HG03025 (cell line): ENCODE measurements around the gene MGAT5.
"Not testable (repeated sequence)": the region's sequence is repeated elsewhere in the genome, so short reads cannot be mapped to it uniquely, and the experiment has no call there.

Experiments
- ATAC-seq: cut with Tn5 transposase; IDR thresholded peaks from one replicate; pipeline ENCODE4 v1.9.1; 2021; ENCODE audit warnings: mild to moderate bottlenecking, moderate library complexity; ENCODE audit not compliant: unreplicated experiment, low FRiP score

Gene MGAT5

DNA sequence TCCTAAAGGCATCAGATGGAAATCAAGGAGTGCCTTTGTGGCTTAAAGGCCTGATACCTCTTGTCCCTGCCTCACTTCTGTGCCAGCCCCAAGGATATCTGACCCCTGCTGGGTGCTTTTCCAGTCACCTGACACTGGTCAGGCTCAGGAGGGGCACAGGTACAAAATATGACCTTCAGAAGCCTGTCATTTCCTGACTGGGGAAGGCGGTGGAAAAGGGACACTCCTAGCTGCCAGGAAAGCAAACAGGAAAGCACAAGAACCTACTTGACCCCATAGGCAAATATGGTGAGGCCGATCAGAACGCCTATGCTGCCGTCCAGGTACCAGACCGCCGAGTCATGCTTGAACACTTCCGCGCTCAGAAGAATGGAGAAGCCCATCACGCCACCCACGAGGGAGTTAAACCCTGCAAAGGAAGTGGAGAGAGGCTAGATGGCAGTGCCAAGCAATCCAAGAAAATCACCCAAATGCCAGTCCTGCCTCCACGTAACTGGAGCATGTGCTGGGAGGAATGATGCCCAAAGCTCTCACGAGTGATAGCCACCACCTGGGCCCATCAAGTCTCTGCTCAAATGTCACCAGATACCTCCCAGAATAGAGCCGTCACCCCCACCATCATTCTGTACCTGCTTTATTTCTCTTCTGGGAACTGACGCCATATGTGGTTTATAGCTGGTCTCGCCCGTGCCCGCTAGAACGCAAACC is 204.0 kb downstream of the MGAT5 start:
- no peak for ATAC-seq

DNA sequence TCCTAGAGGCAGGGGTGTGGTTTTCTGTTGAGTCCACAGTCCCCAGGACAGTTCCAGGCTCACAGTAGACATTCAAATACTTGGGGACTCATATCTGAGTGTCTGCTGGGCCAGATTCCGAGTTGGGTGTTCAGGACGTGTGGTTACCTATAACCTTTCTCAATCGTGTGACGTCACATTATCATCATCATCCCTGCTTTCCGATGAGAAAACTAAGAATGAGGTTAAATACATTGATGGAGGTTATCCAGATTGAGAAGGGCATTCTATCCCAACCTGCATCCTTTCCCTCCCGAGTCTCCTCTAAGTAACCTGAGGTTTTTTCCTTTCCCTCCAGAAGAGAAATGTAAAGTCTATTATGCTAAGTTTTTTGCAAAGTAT is 204.6 kb downstream of the MGAT5 start:
- no peak for ATAC-seq

DNA sequence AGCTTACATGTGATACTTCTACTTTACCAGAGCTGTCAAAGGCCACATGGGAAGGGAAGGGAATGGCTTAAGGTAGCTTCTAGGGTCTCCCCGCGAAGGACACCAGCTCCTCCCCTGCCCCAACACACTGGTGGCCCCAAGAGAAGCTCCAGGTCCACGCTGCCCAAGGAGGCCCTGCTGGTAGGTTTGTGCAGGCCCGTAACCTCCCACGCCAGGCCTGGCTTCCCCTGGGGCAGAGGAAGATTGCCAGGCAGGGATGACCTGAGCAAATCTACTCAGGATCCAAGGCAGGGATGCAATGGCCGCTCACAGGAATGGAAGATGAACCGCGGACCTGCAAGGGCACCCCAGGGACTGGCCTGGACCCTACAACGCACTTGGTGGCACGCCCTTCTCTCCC is 205.1 kb downstream of the MGAT5 start:
- no peak for ATAC-seq

DNA sequence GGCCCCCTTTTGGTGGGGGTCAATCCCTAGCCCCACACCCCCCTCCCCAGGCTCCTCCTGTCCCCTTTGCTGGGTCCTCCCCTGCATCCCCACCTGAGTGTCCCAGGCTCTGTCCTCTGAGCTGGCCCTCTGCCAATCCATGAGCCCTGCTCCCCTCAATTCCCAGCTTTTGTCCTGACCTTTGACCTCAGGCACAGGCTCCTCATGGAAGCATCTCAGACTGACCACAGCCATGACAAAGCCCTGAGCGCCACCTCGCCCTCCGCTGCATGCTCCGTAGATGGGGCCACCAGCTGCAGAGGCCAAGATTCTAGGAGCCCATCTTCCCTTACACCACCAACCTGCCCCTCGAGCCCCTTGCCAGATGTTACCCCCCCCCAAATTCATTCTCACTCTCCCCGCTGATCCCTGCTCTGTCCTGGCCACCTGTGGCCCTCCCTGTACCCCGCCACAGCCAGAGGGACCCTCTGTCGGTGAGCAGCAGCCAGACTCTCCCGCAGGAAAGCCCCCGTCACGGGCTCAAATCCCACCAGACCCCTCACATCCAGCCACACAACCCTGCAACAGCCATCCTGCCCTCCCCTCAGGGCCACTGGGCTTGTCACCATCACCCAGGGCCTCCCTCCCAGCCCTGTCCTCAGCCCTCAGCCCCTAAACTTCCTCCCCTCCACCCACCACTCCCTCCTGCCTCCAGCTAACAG is 206.0 kb downstream of the MGAT5 start:
- no peak for ATAC-seq

DNA sequence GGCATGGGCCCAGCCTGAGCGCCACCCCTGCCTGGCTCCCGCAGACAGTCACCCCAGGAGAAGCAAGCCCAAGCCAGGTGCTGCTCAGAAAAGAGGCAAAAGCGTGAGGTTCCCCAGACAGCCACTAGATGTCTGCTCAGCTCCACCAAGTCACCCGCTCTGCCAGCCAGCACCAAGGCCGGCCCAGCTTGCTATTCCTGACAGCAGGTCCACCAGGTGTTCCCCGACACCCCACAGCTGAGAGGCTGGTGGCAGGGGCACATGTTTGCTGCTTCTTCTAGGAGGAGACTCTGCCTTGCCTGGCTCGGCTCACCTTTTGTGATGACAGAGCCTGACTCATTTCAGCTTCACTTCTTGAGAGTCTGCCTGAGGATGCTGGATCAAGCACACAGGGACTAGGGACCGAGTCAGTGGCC is 206.7 kb downstream of the MGAT5 start:
- no peak for ATAC-seq

DNA sequence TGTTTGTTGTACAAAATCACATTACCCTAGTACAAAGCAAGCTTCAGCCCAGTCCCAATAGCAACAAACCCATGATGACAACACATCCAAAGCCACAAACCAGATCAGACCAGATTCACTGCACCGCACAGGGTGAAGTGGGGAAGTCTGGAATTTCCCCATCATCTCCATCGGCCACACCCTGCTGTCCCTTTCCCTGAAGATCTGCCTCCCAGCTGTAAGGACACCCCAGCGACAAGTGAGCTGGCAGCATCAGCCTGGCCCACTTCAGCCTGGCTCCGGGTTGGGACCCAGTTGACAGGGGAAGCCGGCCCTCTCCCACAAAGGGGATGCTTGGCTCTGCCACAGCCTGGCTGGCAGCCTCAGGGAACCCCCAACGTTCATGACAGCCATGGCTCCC is 207.6 kb downstream of the MGAT5 start:
- ATAC-seq = no peak

DNA sequence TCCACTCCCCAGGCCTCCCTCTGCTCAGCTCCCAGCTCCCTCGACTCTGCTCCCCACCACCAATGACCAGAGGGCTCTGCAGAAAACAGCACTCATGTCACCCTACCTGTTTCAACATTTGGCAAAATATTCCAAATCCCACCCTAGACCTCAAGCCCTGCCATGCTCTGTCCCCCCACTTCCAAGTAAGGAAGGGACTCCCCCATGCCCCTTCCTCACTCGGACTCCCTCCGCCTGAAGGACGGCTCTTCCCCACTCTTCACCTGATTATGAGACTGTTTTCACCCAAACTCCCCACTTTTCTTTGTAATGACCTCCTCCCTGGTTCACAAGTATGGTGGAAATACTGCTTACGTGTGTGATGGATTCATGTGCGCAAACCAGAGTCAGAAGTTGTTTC is 208.4 kb downstream of the MGAT5 start:
- ATAC-seq = no peak

DNA sequence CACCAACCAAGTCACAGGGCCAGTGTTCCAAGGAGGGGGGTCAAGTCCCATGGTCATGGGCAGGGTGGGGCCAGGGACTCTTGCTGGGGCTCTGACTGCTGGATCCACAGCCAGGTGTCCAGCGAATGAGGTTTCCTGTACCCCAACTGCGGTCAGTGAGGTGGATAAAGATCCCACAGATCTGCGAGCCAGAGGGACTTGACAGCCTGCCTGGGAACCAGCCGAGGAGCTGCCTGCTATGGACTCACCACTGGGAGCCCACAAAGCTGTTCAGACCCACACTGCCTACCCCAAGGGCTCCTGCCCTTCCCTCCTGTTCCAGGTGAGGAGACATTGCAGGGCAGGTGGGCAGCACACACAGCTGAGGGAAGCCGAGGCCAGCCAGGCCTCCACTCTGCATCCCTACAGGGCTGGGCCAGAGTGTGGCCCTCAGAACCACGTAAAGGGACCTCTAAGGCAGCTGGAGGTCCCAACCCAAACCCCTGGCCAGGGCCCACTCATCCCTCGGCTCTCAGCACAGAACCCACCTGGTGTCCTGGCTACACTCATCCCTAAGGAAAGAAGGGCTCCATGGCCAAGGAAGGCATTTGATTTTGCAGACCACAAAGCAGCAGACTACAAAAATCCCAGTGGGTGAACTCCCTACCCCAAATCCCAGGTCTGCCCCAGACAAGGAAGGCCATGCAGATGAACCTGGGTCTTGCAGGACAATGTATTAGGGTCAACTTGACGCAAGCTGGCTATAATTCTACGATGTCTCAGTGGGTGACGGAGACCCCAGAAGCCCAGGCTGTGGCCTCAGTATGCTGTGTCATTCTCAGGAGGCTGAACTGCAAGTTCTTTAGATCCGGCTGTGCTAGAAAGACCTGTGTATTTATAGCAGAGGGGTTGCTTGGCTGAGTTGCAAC is 209.2 kb downstream of the MGAT5 start:
- ATAC-seq = no peak

DNA sequence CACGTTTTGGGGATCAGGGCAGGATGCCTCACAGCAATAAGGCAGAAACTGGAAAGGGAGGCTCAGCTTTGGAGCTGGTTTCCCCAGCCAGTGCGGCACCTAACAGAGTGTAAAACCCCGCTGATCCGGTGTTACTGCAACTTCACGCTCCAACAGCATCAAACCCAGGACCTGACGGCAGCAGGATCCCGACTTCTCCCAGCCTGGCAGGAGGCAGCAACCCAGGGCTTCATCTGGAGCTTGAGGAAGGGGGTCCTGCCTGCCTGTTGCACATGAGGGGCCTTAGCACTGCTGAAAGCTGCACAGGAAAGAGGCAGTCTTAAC is 209.8 kb downstream of the MGAT5 start:
- no peak for ATAC-seq

DNA sequence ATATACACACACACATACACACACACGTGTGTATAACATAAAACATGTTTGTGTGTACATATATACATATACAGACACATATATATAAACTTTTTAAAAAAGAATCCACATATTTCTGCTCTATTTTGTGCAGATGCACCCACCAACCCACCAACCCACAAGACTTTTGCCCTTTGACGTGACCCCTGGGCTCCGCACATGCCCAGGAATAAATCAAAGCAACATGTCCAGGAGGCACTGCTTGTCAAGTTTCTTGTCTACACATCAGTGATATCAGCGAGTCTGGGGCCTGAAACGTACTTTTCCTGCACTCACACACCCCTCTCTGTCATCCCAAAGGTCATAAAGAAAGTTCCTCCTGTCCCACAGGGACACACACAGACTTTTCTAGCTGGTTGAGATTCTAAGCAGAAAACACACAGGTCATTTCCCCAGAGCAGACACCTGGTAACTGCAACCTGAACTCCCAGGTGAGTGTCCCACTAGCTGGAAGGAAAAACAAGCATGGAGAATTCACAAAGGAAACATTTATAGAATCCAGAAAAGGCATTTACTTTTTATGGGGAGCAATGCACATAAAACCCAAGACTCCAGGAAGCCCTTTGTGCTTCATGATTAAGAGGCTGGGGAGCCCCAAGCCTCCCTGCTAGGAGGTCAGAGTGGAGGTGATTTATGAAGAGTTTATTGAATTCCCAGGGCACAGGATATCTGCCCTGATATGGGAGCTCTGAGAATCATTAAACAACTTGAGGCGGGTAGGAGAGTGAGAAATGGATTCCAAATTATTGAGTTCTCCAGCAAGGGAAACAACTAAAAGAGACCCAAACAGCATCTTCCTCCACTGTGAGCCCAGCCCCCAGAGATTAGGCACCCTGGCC is 211.6 kb downstream of the MGAT5 start:
- ATAC-seq = no peak

DNA sequence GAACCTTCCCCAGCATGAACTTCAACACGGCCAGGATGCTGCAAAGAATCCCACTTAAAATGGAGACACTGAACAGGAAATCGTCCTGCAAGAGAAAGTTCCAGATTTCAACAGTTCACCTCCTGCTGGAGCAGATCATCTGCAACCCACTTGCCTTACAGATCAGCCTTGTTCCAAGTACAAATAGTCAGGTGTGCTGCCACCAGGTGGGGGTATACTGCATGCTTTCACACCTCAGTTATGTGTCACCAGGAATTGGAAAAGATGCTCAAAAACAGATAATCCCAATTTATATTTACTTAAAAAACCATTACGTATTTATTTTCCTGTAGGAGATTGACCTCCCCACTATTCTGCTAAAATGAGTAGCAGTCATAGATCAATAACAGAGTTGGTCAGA is 212.3 kb downstream of the MGAT5 start:
- ATAC-seq = no peak

DNA sequence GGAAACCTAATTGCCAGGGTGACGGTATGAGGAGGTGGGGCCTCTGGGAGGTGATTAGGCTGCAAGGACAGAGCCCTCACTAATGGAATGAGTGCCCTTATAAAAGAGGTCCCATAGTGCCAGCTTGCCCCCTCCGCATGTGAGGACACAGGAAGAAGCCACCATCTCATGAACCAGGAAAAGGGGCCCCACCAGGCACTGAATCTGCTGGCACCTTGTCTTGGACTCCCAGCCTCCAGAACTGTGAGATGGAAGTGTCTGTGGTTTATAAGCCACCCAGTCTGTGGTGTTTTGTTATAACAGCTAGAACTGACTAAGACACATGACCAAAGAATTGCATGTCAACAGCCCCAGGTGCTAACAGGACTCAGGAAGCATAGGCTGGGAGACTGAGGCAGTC is 214.3 kb downstream of the MGAT5 start:
- ATAC-seq = no peak

DNA sequence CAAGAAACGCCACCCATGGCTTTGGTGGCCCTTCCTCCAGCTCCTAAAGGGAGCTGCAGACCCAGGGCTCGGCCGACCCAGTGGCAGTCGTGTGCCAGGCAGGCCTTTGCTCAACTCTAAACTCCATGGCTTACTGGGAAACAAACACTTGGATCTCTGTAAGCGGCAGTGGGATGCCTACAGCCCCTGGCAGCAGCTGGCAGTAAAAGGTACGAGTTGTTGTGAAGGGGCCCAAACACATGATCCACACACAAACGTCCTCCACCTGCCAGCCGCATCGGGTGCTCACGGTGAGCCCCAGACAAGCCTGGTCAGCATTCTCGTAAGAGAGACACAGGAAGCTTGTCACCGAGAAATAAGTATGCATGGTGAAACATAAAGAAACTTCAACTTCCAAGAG is 214.9 kb downstream of the MGAT5 start:
- no peak for ATAC-seq

DNA sequence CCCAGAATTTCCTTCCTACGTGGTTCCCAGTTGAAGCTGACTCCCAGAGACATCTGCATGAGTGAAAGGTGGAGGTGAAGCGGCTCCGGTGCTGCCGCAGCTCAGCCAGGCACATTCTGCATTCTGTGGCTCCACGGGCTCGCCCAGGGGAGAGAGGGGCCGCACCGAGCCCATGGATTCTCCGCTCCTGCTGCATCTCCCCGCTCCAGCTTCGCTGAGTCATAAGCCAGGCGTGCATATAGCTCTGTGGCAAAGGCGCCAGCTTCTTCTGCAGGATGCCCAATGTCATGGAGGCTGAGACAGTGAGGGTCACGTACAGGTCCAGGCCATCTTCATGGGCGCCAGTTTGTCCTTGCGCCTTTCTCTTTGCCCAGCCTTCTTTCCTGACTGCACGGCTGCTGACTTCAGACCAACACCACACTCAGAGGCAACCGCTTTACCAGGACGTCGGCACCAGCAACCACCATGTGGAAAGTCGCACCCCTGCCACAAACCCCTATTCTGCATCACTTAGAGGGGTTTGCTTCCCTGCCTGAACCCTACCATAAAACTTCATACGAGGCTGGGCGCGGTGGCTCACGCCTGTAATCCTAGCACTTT is 215.7 kb downstream of the MGAT5 start:
- ATAC-seq = no peak

DNA sequence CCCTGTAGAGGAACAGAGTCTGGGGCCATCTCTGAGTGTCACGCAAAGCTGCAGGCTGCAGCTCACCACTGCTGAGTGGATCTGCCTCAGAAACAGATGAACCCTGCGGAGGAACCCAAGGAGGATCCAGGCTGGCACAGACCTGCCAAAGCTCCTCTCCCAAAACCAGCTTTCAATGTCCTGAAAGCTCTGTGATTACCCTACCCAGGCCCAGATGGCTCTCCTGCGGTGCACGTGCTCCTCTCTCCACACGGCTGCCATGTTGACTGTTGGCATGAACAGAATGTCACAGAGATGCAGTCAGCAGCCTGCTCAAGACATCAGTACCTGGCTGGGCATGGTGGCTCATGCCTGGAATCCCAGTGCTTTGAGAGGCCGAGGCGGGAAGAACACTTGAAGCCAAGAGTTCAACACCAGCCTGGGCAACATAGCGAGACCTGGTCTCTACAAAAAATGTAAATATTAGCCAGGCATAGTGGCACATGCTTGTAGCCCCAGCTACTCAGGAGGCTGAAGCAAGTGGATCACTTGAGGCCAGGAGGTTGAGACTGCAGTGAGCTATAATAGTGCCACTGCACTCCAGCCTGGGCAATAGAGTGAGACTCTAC is 216.8 kb downstream of the MGAT5 start:
- no peak for ATAC-seq

DNA sequence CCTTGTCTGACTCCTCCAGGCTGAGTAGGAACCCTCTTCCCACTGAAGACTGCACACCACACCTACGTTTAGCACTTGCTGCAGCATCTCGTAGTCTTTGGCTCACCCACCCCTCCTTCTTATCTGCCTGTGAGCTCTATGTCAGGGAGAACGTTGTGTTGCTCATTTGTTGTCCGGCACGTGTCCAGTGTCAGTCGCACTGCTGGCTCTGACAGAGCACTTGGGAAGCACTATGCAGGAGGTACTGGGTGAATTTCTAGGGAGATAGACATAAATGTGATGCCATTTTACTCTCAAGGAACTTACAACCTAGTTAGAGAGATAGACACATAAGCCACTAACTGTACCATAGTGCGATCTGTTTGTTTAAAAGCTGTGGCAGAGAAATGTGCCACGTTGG is 223.1 kb downstream of the MGAT5 start:
- ATAC-seq = not testable (repeated sequence)

DNA sequence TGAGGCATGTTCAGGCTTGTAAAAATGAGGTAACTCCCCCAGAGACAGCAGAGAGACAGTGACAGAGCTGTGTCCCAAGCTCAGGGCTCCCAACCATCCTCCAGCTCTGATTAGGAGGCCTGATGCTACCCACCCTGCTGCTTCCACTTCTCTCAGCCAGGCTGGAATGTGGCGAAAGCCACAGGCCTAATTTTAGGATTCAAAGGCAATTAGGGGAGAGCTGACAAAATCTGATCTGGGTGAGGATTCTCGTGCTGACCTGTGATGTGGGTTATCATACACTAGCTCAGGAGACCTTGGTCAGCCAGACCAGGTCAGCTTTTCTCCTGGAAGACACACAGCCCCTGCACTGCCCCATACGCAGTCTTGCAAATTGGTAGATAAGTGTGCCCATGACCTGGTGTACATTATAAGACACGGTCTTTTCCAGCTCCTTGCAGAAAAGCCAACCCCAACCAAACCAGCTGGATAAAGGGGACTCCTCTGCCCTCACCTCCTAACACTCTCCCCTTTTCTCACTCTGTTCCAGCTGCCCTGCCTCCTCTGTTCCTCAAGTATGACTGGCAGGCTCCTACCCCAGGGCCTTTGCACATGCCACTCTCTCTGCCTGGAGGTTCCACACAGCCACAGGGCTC is 225.9 kb downstream of the MGAT5 start:
- no peak for ATAC-seq

DNA sequence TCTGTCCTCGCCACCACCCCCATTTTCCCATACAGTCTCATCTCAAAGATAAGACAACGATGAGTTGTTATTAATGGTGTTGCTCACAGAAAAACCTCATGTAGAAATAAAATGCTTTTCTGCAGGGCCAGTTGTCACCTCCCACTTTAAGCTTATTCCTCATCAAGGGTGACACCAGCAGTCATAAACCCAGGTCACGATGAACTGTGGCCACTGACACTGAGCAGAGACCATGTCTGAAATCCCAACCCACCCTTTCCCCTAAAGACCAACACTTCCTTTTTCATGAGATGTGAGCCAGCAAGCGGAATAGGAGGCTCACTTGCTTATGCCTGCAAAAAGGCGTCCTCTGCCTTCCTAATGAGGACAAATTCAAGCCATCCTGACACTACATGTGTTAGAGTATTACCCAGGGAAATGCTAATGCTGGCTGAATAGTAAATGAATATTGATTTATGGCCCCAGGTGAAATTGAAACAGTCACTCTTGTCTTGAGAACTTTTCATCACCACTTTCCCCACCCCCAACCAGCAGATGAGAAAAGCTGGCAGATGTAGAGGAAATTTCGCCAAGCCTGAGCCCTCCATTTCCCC is 228.4 kb downstream of the MGAT5 start:
- ATAC-seq = no peak

DNA sequence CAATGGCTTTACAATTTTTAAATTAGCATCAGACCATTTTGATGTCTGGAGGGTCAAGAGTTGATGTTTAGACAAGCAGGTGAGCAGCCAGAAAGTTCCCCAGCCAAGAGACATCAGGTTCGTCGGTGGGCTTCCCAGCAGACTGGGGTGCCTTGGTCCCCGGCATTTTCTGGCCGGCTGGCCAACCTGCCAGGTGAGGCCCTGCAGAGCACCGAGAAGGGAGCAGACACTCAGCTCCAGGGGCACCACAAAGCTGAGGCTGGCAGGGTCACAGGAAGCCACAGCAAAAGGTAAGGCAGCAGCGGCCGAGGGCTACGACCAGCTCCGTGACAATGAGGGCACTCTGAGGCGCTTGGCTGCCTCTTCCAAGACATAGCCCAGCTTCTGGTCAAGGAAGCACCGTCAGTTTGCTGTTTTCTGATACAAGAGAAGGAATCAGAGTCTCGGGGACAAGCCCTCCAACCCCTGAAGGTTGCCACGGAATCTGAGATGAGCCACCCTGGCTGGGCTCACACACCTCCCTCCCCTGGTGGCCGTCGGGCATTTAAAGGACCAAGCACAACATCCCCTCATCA is 229.0 kb downstream of the MGAT5 start:
- ATAC-seq = no peak
